ENCODE data around the gene CNTNAP2.

CNTNAP2 gene

DNA sequence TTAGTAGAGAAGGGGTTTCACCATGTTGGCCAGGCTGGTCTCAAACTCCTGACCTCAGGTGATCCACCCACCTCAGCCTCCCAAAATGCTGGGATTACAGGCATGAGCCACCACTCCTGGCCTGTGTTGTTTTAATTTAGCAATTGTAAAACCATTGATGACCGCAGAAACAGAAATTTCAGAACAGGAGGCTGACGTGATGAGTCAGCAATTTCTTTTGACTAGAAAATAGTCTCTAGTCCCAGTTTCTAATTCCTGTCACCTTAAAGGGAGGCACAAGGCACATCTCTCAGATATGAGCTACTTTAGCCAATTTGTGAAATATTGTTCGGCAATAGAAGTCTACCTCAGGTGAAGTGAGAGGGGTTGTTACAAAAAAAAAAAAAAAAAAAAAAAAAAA is 2033.1 kb downstream of the CNTNAP2 start:
- DNase-seq (ENCODE audit: low spot score): no peak

DNA sequence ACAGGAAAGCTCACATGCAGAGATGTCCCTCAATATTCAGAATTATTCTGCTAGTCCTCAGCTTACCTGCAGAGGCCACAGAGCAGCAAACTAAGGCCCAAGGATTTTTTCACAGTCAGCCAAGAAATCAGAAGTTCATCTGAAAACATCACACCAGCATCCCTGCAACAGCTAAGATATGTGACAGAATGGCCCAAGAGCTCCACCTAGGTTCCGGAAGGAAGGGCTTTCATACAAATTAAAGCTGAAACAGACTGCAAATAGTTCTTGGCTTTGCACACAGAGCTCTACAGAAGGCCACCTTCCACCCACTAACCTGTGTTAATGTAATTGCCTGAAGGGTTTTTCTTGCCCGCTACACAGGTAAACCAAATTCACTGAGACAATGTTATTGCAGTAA is 2035.2 kb downstream of the CNTNAP2 start:
- no peak for DNase-seq (ENCODE audit: low spot score)

DNA sequence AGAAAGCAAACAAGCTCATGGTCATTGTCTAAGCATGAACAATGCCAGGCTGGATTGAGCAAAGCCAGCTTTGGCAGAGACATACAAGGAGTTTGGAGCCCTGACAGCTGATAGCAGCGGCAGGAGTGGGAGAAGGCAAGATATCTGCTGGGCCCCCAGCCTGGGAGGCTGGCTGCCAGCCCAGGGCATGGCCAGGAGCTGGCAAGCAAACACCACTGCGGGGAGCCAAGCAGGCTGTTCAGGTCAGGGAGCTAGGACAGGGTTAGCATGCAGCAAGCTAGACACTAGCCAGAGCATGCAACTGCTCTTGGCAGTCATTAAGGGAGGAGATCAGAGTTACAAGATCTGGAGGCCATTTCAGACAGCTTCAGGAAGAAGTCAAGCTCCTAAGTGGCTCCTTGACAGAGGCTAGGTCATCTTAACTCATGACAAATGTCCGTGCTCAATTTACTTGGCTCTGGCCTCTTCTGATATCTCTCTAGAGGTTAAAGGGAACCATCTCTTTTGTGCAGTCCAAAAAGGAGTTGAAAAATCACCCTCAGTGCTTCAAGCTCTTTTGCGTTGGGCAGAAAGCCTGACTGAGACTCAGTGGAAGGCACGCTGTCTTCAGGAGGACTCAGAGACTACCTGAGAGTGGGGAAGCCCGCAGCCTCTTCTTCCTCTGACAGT is 2037.1 kb downstream of the CNTNAP2 start:
- peak; percentile 19 for DNase-seq (ENCODE audit: low spot score)

DNA sequence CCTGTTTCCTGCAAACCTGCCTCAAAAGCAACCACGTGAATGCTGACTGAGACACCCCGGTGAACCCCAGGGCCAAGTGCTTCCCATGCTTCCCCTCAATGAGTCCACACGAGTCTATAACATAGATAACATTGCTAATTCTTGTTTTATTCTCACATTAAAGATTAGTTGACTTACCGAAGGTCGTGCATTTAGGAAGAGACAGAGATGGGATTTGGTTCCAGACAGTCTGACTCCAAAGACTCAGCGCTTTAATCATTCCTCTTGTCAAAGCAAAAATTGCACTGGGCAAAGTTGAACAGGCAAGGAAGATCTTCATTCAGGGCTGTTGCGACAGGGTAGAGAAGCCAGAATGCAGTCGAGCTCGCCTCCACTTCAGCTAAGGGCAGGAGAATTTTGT is 2038.4 kb downstream of the CNTNAP2 start:
- DNase-seq (ENCODE audit: low spot score): no peak

DNA sequence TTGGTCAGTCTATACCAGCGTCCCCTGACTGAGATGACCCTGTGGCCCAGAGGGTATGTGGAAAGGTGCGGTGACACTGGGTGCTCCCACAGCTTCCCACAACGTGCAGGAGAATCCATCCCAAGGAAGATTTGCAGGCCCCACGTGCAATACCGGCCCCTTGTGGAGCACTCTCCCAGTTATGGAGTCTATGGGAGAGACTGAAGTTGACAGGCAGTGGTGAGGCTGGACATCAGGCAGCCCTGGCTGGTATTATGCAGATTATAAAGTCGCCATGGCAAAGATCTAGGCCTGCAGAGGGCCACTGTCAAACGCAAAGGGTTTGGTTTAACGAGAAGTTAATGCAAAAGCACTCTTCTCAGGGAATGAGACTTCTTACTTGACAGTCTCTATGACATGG is 2039.2 kb downstream of the CNTNAP2 start:
- DNase-seq (ENCODE audit: low spot score): peak; percentile 6

DNA sequence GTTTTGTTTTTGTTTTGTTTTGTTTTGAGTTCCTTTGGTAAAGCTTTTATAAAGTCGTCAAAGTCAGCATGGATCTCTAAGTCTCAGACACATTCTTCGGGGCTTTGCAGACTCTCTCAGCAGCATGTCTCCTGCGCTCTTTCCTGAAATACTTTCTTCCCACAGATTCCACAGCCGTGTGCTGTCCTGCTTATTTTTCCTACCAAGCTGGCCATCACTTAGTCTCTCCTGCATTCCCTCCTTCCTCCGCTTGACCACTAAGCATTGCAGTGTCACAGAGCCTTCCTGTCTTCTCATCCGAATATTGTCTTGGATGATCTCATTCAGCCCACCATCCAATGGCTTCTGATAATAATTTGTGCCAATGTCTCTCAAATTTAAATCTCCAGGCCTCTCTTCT is 2039.6 kb downstream of the CNTNAP2 start:
- DNase-seq (ENCODE audit: low spot score): peak; percentile 55

DNA sequence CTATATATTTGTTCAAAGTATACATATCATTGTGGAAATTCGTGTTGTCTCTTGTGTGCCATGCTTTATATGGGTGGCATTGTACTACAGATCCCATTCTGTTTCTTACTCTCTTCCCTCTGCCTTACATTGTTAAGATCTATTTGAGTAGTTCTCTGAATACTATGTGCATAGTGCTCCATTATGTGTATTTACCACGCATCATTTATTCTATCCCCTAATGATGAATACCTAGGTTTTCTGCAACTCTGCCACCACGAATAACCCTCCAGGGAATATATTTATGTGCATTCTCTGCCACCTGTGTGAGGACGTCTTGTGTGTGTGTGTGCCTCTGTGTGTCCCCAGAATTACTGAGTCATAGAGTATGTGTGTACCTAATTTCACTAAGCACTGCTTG is 2042.7 kb downstream of the CNTNAP2 start:
- no peak for DNase-seq (ENCODE audit: low spot score)

DNA sequence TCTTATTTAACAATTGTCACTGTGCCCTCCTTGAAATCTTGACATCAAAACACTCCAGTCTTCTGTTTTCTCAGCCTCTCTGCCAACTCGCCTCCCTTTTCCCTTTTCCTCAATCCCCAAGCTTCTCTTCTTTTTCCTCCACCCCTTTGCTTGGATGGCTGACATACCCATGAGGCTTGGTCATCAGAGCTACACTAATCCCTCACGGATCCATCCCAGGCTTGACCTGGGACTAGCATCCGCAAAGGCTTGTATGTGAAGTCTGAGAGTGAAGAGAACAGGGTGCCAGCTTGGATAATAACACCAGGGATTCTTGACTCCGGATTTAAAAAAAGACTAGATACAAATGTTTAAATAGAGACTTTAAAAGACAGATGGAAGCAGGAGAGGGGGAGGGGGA is 2045.2 kb downstream of the CNTNAP2 start:
- no peak for DNase-seq (ENCODE audit: low spot score)

DNA sequence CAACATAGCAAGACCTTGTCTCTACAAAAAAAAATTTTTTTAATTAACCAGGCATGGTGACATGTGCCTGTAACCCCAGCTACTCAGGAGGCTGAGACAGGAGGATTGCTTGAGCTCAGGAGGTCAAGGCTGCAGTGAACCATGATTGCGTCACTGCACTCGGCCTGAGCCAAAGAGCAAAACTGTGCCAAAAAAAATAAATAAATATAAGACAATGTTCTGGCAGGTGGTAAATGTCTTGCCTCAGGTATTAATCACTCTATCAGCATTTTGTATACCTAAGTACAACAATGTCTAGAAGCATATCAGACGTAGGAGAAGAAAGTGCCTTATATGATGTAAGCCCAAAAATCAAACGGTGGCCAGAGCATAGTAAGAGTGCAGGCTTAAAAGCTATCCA is 2046.2 kb downstream of the CNTNAP2 start:
- no peak for DNase-seq (ENCODE audit: low spot score)

DNA sequence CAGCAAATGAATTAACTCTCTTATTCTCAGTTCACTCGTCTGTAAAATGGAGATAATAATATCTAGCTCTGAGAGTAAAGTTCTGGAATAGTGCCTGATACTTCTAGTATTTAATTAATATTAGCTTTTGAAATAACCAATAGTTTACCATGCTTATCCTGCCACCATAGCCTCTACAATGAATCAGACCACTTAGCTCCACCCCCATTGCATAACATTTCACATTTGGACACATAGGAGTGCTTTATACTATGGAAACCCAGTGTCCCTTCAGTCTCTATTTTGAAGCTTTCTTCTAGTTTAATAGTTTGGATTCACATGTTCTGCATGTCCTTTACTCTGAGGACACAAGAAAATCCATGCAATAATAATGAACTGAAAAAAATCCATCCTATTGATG is 2046.6 kb downstream of the CNTNAP2 start:
- DNase-seq (ENCODE audit: low spot score): no peak

DNA sequence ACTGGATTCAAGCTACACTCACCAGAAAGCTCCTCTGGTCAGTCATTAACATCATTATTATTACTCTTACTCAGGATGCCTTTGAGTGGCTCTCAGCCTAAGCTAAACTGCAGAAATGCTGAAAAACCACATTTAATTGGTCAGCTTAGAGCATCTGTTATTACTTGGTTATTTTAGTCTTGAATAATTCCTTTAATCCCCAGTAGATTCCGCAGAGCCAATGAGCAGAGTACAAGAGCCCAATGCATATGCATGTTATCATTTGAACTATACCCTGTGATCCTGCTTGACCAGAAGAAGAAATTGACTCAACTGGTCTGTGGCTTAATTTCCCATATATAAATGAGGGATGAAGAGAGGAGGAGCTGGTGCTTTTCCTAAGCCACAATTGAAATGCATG is 2056.3 kb downstream of the CNTNAP2 start:
- no peak for DNase-seq (ENCODE audit: low spot score)

DNA sequence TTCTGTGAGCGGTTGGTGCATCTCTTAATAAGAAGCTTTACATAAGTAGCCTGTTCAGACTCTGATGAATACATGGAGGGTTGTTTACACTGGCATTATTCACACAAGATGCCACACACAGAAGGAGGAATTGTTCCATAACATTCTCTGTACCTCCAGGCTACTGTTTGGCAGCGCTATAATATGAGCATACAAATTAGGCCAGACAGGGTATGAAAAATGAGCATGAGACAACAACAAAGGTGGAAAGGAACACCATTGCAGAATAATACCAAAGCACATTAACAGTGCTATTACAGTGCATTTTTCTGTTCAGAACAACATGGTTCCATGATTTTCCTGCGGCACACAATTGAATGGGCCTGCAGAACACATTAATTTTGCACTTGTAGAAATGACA is 2056.8 kb downstream of the CNTNAP2 start:
- DNase-seq (ENCODE audit: low spot score): no peak

DNA sequence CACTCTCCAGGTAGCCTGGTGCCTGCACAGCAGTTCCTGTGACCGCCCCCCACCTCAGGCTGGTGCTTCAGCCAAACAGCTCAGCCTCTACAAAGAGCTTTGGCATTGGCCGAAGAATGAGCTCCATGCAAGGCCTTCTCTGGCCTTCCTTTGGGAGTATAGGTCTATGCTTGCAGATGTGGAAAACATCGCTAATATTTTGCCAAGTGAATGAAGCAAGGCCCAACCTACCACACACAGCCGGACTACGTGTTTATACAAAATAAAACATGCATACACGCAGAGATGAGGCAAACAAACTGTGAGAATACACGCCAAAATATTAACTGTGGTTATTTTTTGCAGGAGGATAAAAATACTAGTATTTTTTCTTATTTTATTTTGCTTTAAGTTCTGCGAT is 2057.8 kb downstream of the CNTNAP2 start:
- no peak for DNase-seq (ENCODE audit: low spot score)

DNA sequence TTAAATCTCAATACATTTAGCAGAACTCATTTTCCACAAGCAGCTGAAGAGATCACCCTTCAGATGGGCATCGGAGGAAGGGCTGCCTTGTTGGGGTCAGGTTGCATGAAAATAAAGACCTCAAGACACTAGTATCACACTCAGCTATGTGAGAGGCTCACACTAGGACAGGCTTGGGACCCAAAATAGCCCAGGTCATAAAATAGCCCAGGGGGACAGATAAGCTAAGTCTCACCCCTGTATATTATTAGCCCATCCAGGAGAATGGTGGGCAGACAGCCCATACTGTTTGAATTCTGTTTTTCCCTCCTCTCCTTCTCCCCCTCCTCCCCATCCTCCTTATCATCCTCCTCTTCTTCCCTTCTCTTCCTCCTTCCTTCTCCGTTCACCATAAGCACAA is 2058.9 kb downstream of the CNTNAP2 start:
- no peak for DNase-seq (ENCODE audit: low spot score)

DNA sequence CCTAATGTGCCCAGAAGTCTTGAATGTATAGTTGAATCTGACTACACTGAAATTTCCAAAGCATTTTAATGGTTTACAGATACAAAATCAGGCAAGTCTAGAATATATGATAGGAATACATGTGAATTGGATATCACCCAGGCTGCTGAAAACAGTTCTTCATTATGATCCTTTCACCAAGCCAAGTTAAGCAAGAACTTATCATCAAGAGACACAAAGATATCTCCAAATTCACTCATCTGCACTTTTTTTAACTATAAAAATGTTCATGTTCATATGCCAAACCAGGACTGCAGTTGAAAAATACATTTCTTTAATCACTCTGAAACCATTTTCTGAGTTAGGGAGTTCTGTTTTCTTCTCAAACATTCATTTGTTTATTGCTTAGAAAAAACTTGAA is 2061.4 kb downstream of the CNTNAP2 start:
- DNase-seq (ENCODE audit: low spot score): no peak

DNA sequence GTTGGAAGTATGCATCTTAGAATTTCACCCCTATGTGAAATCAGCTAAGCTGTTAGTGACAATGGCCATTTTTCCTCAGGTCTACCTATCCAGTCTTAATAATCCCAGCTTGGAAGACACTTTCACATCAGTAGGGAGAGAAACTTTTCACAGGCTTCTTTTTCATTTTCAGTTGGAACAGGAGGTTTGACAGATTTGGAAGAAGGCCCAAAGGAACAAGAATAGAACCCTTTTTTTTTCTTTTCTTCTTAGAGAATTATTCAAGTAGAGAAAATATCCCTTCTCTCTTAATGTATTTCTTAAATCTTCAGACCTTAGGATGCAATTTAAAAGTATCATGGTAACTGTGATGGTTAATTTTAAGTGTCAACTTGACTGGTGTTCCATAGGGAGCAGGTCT is 2063.5 kb downstream of the CNTNAP2 start:
- DNase-seq (ENCODE audit: low spot score): no peak

DNA sequence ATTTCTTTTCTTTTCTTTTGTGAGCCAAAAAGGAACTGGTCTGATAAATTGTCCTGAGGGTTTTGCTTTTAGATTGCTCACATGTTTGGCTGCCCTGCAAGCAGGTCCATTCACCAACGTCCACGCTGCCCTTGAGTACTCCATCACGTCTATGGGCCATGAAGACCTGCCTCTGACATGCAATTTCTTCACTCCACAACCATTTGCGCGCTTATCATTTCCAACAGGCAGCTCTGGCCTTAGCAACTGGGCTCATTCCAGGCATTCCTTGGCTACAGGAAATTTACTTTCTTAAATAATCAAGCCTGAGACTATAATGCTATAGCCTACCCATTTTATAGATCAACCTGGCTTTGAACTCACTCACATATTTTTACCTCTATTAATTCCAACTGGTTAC is 2065.7 kb downstream of the CNTNAP2 start:
- DNase-seq (ENCODE audit: low spot score): no peak

DNA sequence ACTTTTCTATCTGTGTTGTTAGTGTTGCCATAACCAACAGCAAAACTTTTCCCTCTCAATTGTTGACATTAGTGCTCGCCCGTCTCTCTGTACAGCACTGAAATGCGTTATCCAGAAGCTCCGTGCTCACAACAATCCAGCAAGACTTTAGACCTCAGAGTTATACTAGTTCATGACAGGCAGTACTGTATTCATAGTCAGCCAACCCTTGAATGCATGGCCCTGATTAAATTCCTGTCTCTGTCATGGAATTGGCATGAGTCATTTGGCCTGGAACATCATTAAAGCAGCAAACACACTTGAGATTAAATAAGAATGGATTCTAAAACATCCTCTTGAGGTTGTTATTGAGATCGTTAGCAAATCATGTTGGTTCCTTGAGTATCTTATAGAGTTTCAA is 2068.4 kb downstream of the CNTNAP2 start:
- peak; percentile 32 for DNase-seq (ENCODE audit: low spot score)

DNA sequence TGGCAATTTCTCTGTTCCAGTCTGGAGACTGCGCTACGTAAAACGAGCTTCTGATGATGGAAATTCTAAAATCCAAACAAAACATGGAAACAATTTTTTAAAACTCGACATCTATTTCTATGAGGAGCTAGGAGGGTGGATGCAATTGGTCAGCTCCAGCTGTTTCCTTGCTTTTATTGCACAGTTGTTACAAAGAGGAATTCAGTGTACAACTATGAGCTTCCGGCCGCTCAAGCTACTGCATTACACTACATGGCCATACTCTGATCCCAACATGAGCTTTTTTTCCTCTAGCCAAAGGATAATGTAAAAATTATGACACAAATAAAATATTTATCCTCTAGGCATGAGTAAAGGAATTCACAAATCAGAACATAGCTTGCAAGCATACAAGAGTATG is 2070.9 kb downstream of the CNTNAP2 start:
- no peak for DNase-seq (ENCODE audit: low spot score)

DNA sequence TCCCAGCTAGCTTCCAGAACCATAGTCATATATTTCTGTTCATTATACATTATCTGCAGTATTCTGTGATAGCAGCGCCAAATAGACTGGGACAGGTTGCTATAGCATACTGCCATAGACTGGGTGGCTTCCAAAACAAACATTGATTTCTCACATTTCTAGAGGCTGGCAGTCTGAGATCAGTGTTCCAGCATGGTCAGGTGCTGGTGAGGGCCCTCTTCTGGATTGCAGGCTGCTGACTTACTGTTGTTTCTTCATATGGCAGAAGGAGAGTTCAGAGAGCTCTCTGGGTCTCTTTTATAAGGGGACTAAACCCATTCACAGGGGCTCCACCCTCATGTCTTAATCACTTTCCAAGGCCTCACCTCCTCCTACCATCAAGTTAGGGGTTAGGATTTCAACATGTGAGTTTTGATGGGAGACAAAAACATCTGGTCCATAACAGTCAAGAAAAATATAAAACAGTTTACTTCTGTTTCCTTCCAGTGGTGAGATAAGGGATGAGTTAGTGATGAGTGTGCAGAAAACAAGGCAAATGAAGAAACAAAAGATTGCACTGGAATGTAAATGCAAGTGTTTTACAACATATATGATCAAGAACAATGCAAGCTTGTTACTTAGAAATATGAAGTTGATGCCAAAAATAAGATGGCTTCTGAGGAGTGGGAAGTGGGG is 2074.9 kb downstream of the CNTNAP2 start:
- no peak for DNase-seq (ENCODE audit: low spot score)

DNA sequence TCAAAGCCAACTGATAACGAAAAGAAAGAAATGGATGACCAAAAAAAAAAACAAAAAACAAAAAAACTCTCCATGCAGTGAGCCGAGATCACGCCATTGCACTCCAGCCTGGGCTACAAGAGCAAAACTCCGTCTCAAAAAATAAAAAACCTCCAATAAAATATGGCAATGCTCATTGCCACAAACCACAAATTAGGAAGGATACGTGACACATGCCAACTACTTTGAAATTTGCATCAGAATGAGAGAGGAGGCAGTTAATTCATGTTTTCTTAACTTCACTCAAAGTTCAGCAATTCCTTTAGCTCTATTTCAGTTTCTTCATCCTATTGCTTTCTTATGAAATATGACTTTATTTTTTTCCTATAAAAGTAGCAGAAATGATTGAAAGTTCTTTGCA is 2075.9 kb downstream of the CNTNAP2 start:
- DNase-seq (ENCODE audit: low spot score): no peak

DNA sequence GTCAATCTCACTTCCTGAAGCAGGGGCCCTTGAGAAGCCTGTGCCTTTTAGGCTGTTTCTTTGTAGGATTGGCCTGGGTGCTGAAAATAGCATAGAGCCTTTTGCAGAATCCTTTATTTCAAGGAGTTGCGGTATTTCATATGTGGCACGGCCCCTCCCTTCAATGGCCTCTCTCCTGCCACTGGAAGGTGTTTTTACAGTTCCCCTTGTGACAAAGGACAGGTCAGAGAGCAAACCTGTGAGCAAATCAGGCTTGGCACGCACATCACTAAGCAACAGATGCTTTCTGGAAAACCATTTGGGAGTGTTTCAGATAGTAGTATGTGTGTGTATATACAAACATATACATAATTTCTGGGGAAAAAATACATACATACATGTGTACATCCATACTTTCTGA is 2085.4 kb downstream of the CNTNAP2 start:
- no peak for DNase-seq (ENCODE audit: low spot score)

DNA sequence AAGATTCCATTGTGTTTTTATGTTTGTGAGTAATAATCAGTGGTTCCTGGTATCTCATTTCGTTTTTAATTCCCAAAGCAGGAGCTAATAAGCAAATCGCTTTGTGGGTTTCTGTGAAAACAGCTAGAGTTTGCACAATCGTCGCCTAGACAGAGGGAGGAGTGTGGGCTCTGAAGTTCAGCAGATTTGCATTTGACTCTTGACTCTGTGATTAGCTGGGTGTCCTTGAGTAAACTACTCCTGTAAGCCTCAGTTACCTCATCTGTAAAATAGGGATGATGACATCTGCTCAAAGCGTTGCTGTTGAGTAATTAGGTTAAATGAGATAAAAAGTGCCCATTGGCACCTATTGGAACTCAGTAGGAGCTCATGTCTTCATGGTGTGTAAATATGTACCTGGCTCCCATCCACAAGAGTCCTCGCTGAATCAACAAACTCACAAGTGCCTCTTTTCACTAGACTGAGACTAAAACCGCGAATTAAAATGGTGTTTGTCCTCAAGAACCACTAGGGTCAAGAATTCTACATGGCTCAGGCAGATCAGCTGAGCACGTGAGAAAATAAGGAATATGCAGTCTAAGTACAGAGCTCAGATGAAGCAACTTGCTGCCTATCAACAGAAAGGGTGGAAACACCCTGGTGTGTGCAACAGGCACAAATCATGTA is 2088.2 kb downstream of the CNTNAP2 start:
- no peak for DNase-seq (ENCODE audit: low spot score)

Data from GM03348 (cell line).